GM21367 (cell line): ENCODE data around the gene MRPS27.
A peak's percentile ranks its signal among the peaks of the same experiment; 100 is the strongest.

Source experiments
- ATAC-seq: cut with Tn5 transposase; IDR thresholded peaks from one replicate; pipeline ENCODE4 v1.9.1; 2021; ENCODE audit not compliant: unreplicated experiment

The MRPS27 gene

DNA sequence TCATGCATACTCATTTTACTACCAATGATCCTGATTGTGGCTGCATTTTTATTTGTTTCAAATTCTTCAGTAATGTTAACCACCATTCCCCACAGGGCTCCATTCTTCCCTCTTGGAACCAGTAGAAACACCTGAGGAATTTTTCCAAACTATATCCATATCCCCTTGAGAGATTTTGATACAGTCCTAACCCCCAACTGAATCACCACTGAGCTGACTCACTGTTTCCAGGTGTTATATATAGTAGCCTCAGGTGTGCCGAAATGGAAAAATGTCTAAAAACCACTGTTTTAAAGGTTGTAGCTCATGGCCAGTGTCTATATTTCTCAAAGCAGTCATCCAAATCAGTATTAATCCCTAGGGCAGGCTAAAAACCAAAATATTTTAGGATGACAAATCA lies 85.2 kb downstream of the MRPS27 start:
- no peak for ATAC-seq

DNA sequence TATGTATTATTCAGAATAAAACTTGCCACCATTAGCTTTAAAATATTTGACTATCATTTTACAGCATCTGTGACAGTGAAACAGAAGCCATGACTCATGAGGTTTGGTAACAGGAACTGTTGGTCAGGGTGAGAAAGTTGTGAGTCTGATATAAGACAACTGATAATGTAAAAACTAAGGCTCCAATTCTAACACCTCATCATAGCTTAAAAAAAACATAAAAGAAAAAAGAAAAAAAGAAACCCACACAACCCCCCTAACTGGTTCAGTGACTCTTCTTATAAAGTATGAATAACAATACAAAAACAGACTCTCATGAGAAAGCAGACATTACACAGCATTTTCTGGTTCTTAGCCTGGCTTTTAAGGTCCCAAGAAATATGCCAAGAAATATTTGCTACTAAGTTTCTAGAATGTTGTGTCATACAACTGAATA lies 85.8 kb downstream of the MRPS27 start:
- ATAC-seq = peak; percentile 78

DNA sequence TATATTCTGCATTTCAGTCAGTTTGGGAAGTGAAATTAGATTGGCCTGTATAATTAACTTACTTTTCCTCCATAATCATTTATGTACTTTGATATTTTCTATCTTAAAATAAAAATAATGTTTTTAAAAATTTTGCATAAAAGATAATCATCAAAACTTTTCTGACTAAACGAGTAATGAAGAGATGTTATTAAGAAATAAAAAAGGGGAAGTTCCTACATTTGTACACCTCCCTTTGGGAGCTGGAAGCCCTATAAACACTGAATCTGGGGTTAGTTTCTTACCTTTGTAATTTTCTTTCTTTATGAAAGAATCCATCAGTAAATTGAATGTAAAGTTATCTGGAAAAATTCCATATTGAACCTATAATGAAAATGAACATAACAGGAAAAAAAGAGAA lies 86.2 kb downstream of the MRPS27 start:
- no peak for ATAC-seq

DNA sequence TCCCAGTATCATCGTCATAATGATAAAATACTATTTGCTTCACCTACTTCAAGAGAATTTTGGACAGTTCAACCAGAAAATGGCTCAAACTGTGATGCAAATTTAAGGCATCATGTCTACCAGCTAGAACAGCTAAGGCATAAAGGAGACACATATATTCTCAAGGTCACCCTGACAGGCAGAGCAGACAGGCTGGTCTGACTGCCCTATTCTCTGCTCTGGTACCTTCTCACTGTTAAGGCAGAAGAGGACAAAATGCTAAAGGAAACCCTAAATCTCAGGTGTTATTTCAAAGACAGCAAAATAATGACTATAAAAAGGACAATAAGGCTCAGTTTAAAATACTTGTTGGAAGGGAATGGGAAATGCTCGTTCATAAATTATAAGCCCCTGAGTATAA lies 87.2 kb downstream of the MRPS27 start:
- ATAC-seq = no peak

DNA sequence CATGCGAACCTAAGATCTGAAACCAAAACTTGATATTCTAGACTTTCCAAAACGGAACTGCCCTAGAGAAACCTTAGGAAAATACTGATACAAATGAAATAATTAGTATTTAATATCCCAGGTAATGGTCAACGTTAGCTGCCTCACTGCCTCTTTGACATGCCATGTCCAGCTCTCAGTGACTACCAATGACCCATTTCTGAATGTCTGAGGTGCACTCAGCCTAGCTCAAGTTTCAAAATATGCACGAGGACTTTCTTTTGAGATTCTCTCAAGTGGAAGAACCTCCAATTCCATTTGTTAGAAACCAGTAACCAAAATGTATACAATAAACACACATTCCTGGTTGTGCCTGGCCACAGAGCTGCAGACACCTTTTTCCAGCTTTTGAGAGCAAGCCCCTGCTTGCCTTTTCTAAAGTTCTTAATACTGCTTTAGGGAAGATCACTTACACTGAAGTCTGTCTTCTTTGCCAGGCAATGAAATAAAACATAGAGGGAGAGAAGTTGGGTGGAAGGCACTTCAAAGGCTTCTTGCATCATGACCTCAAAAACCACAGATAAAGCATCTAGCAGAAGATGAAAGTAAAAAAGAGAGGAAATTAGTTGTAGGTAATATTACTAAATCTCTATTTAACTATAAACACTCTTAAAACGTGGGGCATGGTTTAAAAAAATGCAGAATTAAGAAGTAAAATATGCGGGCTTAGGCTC lies 87.9 kb downstream of the MRPS27 start:
- no peak for ATAC-seq

DNA sequence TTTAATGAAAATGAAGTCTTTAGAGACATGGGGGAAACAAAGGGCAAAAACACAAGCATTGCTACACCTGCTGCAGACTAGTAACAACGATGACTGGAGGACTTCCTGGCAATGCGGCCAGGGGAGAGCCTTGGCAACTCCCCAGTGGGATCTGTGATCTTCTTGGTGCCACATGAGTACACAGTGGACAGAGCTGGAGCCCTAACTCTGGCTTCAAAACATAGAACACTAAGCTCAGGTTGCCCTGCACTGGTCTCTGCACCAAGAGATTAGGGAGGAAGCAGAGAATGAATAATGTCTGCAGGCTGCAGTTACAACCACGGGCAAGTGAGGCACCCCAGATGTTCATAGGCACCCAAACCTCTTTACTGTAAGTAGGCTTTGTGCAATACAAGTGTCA lies 91.1 kb downstream of the MRPS27 start:
- ATAC-seq = no peak

DNA sequence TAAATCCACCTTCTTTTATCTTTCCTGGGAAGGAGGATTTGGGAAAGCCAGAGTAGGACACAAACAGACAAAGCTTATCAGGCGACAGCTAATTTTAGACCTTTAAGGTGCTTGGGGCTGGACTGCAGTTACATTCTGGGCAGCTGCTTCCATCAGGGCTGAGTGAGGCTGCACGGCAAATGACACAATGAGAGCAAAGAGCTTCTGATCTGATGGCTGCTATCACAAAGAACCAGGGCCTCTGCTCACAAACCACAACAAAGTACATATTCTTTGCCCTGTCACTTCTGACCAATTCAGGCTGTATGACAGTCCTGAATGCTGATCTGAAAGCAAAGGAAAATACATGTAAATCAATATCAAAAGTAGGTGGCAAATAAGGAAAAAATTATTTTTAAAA lies 93.1 kb downstream of the MRPS27 start:
- no peak for ATAC-seq

DNA sequence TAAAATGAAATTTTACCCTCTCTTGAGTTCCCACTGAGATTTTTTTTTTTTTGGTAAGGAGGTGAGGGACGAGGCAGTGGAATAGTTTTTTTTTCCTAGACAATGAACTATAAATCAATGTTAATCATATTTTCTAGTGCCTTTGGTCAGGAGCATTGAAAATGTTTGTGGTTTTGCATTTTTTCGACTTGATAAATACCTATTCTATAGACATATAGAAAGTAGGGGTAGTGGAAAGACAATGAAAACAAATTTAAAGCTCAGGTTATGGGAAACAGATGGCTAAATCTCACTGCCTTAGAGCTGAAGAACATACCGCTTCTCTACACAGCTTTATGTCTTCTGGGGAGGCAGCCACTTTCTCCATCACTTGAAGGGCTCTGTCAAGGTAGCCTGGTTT lies 94.3 kb downstream of the MRPS27 start:
- ATAC-seq = no peak

DNA sequence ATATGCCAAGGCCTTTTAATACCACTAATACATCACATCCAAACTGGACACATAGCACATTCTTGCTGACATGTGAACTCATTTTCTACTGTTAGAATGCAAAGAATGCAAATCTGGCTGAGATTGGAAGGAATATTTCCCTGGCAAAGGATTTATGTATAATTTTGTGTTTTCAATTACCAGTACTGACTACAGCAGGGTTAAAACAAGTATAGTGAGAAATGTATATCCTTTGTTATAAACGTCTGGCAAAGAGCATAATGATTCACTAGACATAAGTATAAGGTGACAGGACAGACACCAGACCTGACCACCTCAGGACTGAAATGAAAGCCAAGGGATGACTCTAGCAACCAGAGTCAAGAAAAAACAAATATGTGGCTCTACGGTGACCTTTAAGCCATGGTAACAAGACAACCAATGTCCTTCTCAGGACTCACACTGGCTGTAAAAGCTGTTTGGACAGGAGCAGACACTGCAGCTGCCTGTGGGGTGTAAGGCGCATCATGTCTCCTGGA lies 95.0 kb downstream of the MRPS27 start:
- ATAC-seq = no peak

DNA sequence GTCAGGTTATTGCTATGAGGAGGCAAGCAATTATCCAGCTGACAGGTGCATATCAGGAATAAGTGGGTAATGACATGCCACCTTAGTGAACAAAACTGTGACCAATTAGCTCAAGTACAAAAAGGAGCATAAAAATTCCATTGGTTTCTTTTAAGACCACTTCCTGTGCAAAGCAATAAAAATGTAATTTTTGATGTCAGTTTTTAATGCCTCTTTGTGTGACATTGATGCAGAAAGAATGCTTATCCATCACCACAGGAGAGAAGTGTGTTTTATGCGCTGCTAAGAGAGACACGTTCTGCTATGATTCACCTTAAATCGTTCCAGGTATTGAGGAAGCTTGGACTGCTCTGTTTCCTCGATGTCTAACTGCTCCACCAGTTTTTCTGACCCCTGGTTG lies 96.7 kb downstream of the MRPS27 start:
- ATAC-seq = no peak

DNA sequence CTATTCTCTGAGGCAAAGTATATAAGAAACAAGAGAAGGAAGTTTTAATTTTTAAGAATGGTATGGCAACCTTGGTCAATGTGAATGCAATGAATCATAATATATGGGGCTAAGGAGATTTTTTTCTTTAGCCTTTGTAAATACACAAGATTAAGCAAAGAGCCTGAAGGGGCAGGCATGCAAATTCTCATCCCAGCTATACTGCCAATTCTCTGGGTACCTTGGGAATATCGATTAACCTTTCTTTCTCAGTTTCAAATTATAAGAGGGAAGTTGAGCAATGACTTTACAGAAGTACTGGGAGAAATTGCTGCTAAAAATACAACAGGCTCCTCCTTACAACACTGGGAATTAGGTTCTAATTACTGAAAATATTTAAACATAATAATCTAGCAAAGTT lies 97.5 kb downstream of the MRPS27 start:
- ATAC-seq = no peak

DNA sequence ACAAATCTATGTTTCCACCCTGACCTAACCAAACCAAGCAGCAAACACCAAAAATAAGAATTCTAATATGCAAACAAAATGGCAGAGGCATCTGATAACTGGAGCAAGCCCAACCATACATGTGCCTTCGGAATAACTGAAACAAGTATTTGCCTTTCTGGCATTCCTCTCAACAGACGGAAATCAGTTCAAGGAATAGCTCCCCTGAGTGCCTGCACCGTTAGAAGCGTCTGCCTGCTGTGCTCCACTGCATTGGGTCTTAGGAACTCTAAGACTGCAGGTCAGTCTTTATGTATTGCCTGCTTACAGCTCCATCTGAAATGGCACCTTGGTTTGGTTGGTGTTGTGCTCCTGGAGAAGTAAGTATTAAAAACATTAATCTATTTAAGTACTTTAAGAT lies 98.5 kb downstream of the MRPS27 start:
- ATAC-seq = no peak

DNA sequence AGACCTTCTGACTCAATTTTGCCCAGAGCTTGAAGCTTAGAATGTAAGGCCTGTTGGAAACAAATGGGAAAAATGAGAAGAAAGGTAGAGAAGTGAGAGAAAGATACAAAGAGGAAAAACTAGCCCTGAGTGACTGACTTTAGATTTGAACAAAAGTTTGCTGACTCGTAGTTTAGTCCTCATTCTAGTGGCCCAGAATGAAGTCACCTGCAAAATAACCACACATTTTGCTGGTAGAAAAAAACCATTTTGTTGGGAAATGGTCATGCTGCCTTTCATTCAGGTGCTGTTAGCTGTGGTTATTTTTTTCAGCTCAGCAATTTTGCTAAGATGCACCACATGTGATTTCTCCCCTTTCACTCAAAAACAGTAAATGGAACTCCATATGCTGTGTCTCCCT lies 98.9 kb downstream of the MRPS27 start:
- no peak for ATAC-seq

DNA sequence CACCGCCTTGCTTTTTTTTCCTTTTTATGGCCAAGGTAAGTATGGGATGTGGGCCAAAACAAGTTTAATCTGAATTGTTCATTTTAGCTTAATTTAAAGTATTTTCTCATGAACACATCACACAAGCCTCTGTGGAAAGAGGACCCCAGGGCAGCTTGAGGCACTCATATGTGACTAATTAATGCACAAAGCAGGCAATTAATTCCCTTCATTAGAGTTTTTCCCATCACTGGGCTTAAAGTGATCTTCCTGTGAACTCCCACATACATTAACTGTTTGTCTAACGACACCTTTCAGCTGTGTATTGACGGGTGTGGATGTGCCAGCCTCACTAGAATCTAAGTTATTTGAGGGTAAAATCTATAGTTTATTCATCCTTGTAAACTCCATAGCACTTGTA lies 103.3 kb downstream of the MRPS27 start:
- ATAC-seq = no peak

DNA sequence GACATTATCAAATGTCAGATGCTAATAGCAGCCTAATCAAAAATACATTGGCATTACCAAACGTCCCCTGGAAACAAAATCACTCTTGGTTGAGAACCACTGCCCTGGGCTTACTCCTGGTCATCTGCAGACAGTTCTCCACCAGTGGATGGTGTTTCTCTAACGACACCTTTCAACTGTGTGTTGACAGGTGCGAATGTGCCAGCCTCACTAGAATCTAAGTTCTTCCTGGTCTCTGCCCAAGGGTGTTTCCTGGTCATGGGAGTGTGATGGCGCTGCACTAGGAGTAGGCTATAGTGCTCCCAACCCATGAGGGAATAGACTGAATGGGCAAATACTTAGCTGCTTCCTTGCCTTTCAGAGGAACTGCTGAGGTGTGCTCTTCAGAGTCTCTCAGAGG lies 105.9 kb downstream of the MRPS27 start:
- no peak for ATAC-seq

DNA sequence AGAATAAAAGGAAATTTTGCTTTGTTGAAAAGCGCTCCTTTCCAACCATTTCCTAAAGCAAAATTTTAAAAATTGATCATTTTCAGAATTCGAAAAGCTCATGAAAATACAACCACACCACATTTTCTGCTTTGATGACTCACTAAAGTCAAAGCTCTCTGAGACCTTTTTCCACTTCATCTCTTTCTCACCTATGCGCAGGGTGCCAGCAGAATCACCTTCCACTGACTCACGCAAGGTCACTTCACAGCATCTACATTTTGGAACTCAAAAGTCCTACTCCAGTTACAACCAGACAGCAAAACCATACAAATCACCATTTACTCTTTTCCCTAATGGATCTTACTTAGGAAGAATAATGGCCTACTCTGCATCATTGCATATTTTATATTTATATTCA lies 106.6 kb downstream of the MRPS27 start:
- ATAC-seq = no peak

DNA sequence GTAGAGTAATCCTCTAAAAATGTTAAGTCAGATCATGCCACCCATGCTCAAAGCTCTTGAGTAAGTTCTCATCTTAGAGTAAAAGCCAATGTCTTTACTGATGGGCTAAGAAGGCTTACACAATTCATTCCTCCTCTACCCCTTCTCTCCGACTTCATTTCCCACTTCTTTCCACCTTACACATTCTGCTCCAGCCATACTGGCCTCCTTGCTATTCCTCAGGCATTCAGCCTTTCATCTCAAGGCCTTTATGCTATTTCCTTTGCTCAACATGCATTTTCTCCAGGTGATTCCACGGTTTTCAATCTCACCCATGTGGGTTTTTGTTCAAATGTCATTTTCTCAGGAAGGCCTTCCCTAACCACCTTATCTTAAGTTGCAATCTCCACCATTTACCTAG lies 107.9 kb downstream of the MRPS27 start:
- ATAC-seq = no peak

DNA sequence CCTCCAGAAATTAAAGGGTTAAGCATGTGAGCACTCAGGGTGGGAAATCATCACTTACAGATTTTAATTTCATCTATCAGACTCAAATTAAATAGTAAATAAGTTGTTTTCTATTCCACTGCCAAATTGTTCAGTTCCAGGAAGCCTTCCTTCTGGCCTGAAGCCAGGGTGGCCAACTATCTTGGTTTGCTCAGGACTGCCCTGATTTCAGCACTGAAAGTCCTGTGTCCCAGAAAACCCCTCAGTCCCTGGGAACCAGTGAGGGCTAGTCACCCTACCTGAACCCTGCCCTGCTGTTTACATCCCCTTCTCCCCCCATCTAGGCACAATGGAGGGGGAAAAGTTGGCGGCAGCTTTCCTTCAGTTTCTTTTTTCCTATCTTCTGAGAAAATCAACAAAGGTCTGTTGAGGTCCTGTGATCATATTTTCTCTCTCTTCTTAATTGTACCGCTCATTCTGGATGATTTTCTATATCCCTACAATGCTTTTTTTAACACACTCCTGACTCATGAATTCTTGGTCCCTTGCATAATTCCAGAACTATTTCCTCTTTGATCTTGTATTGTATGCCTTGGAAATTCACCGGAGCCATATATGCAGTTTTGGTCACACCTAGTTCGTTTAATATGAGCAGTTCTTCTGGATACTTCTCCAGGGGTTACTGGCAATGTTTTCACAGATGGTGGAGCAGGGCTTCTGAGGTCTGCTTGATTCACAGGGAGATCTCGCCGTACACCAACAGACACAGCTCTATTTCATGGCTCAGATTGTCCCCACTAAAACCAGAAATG lies 109.0 kb downstream of the MRPS27 start:
- no peak for ATAC-seq

DNA sequence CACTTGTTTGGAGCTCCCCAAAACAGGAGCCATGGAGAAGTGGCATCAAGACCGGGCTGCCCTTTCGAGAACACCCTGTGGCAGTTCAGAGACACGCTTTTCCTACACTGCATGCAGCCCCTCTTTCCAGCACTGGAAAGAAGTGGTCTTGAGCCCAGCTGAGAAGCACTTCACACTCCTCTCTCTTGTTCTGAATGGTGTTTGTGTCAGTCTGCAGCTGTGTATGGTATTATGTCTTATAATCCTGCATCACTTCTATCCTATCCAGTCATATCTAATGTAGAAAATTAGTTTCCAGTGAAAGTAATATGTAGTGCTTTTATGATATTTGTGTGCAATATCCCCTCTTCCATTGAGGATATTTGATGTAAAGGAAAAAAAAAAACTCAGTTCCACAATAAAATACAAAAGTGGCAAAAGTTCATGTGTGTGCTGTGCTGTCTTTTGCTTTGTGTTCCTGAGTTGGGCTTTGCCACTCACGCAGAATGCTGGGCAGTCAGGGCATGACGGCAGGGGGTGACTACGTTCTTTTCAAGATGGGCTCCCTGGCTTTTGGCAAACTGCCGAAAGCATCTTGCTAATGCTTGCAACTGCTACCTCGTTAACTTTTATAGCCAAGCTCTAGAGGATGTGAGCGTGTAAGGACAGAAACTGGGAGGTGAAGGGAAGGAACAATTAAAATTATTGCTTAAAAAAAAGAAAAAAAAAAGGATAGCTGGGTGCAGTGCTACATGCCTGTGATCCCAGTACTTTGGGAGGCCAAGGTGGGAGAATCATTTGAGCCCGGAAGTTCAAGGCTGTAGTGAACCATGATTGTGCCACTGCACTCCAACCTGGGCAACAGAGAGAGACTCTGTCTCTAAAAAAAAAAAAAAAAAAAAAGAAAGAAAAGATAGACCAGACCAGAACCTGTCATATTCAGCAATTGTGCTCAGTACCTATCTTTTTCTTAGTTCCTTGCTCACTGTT lies 110.6 kb downstream of the MRPS27 start:
- no peak for ATAC-seq

DNA sequence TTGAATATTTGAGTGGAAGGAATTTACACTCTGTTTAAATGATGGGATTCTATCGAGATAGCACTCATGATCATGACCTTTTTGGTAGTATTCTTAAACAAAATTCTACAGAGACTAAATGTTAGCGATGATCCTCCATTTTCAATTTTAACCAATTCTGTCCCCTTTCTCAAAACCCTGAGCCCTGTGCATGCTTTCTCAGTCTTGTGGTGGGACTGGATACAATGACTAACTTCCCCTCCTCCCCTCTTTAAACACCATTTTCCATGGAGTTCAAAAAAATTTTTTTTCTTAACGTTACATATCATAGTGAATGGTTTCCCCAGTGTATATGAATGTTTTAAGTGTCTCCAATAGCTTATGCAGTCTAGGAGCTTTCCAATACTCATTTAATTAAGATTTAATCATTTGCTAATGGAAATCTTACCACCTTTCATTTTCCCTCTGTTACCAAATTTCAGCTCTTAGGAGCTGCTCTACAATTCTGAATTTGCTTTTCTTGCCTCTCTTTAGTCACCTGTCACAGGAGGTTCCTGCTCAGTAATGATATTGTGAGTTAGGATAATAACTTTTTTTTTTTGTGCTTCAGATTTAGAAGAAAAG lies 111.6 kb downstream of the MRPS27 start:
- no peak for ATAC-seq

DNA sequence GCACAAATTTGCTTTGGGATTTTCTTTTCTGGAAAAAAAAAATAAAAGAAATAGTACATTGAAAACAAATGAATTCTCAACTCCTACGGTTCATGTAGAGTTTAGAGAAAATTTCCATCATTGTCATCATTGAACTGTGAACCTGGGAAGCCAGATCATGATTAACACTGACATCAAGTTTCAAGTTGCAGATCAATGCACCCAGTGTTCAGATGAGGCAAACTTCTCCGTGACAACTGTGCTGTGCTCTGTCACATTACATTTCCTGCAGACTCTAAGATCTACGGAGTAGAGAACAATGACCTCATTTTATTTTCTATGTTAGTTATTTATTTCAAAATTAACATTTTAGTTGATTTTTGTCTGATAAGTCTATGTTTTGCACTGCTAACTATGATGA lies 113.0 kb downstream of the MRPS27 start:
- no peak for ATAC-seq
